Bronchial epithelial cell (primary cell): ENCODE results near the gene CTDP1. TPM values are rescaled to one million over a fixed set of nuclear protein-coding genes. Genes with fewer than 3 reads are reported as not detected.

Source experiments
- DNase-seq: peaks from one replicate; pipeline ENCODE4 v3.0.0-alpha.2; 2010; ENCODE audit warnings: low read depth
- FAIRE-seq: peaks from 2 replicates; lab custom pipeline; 2011; peaks lifted over from hg19 to GRCh38; lab: Jason Lieb, UNC
- H3K27me3 ChIP-seq: 2 replicates; pipeline ENCODE4 v1.5.1; 2011; ENCODE audit warnings: low read length; ENCODE audit not compliant: control insufficient read depth, insufficient read depth
- H3K36me3 ChIP-seq: 2 replicates; pipeline ENCODE4 v1.5.1; 2011; ENCODE audit warnings: low read length; ENCODE audit not compliant: control insufficient read depth, insufficient read depth
- H3K4me3 ChIP-seq: 2 replicates; pipeline ENCODE4 v1.5.1; 2011; ENCODE audit warnings: mild to moderate bottlenecking, low read depth, low read length, control low read depth
- total RNA-seq: library from RNA; depleted of rRNA; stranded (reverse); fragments of >200 nt; gene quantifications from 2 replicates; pipeline ENCODE4 v1.2.1, GENCODE V29; 2014
- TF ChIP-seq, protein P1 (sequence below): IDR thresholded peaks from 2 replicates; pipeline ENCODE4 v1.5.1; 2011; ENCODE audit warnings: mild to moderate bottlenecking, moderate library complexity, low read length, control low read depth, inconsistent platforms; ENCODE audit not compliant: insufficient read depth, severe bottlenecking

CTDP1 gene
- total RNA-seq, 1 donor from 2014 or later = 27.1 TPM

DNA sequence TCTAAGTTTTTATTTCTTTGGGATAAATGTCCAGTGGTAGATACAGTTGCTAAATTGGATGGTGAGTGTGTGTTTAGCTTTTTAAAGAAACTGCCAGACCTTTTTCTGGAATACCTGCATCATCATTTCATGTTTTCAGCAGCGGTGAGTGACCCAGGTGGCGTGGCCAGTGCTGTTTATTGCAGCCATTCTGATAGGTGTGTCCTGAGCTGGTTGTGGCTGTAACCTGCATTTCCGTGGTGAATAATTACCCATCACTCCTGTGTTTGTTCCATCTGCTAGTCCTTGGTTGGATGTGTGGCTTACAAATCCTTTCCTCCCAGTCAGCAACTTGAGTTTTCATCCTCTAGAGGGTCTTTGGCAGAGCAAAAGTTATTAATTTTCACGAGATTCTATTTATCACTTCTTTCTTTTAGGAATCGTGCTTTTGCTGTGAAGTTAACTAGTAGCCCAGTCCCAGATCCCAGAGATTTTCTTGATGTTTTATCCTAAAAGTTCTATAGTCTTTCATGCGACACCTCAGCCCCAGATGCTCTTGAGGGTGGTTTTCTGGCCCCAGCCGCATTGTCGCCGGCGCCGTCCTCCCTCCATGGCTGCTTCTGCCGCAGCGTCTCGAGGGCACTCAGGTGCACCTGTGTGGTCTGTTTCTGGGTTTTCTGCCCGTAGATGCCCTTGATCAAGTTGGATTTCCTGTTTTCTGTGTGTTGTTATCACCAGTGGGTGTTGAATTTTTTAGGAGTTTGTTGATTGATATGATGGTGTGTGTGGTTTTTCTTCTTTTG is 44.9 kb downstream of the CTDP1 start:
- Histone ChIP-seq H3K4me3 (no peak overlapping the region), H3K36me3 (peaks cover 17% of the 10 kb centered on the region), H3K27me3 (no peaks in the 10 kb centered on the region)
- DNase-seq (no peak), FAIRE-seq (no peak)
- TF ChIP-seq, protein P1, sequence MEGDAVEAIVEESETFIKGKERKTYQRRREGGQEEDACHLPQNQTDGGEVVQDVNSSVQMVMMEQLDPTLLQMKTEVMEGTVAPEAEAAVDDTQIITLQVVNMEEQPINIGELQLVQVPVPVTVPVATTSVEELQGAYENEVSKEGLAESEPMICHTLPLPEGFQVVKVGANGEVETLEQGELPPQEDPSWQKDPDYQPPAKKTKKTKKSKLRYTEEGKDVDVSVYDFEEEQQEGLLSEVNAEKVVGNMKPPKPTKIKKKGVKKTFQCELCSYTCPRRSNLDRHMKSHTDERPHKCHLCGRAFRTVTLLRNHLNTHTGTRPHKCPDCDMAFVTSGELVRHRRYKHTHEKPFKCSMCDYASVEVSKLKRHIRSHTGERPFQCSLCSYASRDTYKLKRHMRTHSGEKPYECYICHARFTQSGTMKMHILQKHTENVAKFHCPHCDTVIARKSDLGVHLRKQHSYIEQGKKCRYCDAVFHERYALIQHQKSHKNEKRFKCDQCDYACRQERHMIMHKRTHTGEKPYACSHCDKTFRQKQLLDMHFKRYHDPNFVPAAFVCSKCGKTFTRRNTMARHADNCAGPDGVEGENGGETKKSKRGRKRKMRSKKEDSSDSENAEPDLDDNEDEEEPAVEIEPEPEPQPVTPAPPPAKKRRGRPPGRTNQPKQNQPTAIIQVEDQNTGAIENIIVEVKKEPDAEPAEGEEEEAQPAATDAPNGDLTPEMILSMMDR = no peak

DNA sequence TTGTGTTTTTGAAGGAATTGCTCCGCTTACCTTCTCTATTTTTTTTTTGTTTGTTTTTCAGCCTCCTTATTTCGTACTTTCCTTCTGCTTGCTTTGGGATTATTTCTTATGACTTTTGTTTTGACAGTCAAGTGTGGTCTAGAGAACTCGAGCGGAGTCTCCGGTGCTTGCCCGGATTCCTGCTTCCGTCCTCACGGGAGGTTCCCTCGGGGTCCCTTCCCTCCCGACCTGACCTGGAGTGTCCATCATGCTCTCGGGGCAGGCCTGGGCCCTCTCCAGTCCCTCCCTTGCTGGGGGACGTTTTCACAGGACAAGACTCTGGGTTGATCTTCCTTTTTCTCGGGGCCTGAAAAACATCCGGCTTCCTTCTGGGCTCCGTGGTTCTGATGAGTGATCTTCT is 45.9 kb downstream of the CTDP1 start:
- no peaks in the 10 kb centered on the region for H3K27me3 ChIP-seq
- no peak for DNase-seq
- no peak overlapping the region for H3K4me3 ChIP-seq
- TF ChIP-seq, protein P1 = no peak
- H3K36me3 ChIP-seq = peaks cover 15% of the 10 kb centered on the region
- no peak for FAIRE-seq

DNA sequence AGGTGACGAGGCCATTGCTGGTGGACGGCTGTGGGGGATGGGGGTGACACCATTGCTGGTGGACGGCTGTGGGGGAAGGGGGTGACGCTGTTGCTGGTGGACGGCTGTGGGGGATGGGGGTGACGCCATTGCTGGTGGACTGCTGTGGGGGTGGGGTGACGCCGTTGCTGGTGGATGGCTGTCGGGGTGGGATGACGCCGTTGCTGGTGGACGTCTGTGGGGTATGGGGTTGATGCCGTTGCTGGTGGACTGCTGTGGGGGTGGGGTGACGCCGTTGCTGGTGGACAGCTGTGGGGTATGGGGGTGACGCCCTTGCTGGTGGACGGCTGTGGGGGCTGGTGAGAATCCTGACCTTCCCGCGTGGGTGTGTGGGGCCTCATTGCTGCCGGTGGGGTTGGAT is 47.1 kb downstream of the CTDP1 start:
- TF ChIP-seq, protein P1 = no peak
- Histone ChIP-seq H3K4me3 (no peak overlapping the region), H3K36me3 (peaks cover 19% of the 10 kb centered on the region), H3K27me3 (no peaks in the 10 kb centered on the region)
- FAIRE-seq = no peak
- DNase-seq = no peak

DNA sequence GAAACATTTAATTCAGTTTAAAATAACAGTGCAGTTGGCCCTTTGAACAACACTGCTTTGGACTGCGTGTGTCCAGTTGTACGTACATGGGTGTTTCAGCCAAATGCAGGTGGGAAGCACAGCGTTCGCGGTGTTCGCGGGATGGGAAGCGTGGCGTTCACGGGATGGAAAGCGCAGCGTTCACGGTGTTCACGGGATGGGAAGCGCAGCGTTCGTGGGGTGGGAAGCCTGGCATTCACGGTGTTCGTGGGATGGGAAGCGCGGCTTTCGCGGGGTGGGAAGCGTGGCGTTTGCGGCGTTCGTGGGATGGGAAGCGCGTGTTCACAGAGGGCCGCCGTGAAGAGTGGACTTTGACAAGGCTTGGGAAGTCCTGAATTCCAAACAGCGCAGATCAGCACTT is 47.6 kb downstream of the CTDP1 start:
- peaks cover 19% of the 10 kb centered on the region for H3K36me3 ChIP-seq
- TF ChIP-seq, protein P1 = no peak
- no peak for FAIRE-seq

DNA sequence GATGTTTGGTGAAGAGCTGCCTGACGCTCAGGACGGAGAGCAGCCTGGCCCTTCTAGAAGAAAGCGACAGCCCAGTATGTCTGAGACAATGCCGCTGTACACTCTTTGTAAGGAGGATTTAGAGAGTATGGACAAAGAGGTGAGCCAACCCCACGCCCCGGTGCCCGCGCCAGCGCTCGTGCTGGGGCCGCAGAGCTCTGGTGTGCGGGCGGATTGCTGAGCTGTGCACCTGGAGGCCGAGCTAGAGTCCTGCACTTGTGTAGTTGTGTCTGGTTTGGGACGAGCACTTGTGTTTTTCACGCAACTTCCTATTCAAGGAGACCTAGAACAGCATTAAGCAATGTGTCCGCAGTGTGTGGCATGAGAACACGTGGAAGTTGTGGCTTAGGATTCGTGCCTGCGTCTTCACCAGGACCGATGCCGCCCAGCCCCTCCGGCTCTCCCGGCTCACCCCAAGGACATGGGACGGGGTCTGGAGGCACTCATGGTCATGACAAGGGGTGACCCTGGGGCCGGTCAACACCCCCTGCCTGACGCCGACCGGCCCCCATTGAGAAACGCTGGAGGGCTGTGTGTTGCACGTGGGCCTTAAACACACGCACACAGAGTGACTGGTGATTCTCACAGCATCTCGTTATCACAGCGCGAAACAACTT is 49.5 kb downstream of the CTDP1 start:
- FAIRE-seq (no peak), DNase-seq (no peak)
- H3K27me3 ChIP-seq = no peaks in the 10 kb centered on the region
- peaks cover 19% of the 10 kb centered on the region for H3K36me3 ChIP-seq
- TF ChIP-seq, protein P1 = no peak
- H3K4me3 ChIP-seq = no peak overlapping the region

More for the DNA sequence above, 47.6 kb downstream of the CTDP1 start:
- DNase-seq = no peak
- H3K27me3 ChIP-seq = no peaks in the 10 kb centered on the region
- no peak overlapping the region for H3K4me3 ChIP-seq
